Stimulated activated CD4-positive, alpha-beta T cell treated with anti-CD3 and anti-CD28 coated beads, Interleukin-2, amount 100 ng/mL, for 24 hours (primary cell): Measurements from ENCODE around the gene TFPT.

Source experiments
- DNase-seq, 2 donors: peaks; one replicate each; pipeline ENCODE4 v3.0.0-alpha.2; 2020

Gene TFPT

DNA sequence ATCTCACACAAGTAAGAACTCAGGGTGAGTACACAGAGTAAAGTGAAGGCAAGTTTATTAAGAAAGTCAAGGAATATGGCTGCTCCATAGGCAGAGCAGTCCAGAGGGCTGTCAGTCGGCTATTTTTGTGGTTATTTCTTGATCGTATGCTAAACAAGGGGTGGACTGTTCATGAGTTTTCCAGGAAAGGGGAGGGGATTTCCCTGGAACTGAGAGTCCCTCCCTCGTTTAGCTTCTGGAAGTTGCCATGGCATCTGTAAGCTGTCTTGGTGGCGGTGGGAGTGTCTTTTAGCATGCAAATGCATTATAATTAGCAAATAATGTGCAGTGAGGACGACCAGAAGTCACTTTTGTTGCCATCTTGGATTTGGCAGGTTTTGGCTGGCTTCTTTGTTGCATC, 46.0 kb downstream of the TFPT start:
- DNase-seq: no peak

DNA sequence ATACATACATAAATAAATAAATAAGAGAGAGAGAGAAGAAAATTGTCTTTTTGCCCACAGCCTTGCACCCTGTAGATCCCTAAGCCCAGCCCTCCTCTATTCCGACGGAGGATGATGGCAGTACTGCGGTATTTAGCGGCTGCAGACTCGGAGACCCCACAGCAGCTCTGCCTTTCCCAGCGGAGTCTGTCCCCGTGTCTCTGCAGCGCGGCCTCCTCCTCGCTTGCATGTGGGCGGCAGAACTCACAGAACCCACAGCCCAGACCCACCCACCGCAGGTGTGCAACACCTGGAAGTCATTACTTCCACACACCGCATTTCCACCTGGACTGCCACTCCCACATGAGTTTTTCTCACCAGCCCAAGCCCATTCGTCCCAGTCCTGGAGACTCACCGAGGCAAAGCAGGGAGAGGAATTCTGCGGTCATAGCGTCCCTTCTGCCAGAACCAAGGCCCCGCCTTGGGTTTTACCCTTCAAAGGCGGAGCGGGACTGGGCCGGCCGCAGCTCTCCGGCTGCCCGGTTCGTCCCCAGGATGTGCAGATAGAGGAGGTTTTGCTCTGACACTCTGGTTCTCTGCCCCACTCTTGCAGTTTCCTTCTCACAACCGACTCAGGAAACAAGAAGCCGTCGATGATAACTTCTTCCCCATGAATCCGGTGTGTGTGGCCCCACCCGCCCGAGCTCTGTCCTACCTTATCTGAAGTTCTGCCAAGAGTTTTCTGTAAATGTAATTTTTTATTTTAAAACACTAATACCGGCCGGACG, 51.9 kb downstream of the TFPT start, which contains the start of gene VSTM1:
Gene VSTM1, minus strand, starts transcription at position 548 of the 767 bp plus-strand sequence. Its CDS starts 120 bp downstream, at position 428.
- DNase-seq: no peak

DNA sequence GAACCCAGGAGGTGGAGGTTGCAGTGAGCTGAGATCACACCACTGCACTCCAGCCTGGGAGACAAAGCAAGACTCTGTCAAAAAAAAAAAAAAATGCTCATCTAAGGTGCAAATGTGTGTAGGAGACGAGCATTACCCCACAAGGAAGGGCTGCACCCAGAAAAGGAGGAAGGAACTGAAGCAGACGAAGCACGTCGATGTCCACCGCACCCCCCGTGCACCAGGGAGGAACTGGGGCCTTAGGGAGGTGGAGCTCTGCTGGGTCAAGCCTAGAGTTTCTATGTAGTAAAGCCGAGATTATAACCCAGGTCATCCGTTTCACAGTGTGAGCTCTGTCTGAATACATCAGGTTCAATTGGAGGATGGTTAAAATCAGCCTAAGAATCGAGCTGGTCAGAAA, 52.8 kb downstream of the TFPT start:
- no peak for DNase-seq
